Transverse colon (tissue), 4 donors: ENCODE data around the gene BIRC7.

ENCODE experiments used
- CTCF ChIP-seq, 5 experiments: fragments of 200-600 bp in 3 of 5; fragments of 450-650 bp in 2 of 5; sonication (generic) in 3 of 5; IDR thresholded peaks; 1 replicate in 2 of 5; 2 replicates in 3 of 5; pipeline ENCODE4 v1.5.1; 2016 to 2017; ENCODE audit warnings: antibody characterized with exemption in 5 of 5, inconsistent platforms in 3 of 5, mild to moderate bottlenecking in 2 of 5, moderate library complexity in 1 of 5
- EP300 ChIP-seq: sonication (generic); formaldehyde crosslinking; IDR thresholded peaks from one replicate; pipeline ENCODE4 v1.6.1; 2017; ENCODE audit warnings: antibody characterized with exemption, low read depth
- POLR2AphosphoS5 ChIP-seq, 3 donors: sonication (generic); formaldehyde crosslinking; IDR thresholded peaks; one replicate each; pipeline ENCODE4 v1.6.1; 2016; ENCODE audit warnings: antibody characterized with exemption in 3 of 3

DNA sequence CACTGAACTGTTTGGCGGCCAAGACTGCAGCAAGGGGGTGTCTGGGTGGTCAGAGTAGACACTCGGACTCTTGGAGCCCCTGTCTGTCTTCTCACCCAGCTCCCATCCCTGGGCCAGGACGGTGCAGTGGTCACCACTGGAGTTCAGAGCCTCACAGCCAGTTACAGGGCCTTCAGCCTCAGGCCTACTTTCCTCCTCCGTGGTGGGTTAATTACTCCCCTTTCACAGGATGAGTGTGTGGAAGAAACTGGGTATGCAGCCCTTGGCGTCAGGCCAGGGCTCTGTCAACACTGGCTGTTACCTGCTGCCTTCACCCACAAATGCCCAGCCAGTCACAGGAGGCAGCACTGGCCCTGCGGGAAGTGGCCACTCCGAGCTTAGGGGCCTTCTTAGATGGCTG, 18.0 kb upstream of the BIRC7 start:
- TF ChIP-seq CTCF (IDR thresholded peaks at IDR 0.05): no peak
- TF ChIP-seq POLR2AphosphoS5 (IDR thresholded peaks at IDR 0.05): no peak
- no peak for TF ChIP-seq EP300
